ENCODE results near the gene TM4SF20. TPM values are rescaled to one million over a fixed set of nuclear protein-coding genes. Genes with fewer than 3 reads are reported as not detected.

TM4SF20 gene
- total RNA-seq, 4 donors from 2014 or later, result not detected

DNA sequence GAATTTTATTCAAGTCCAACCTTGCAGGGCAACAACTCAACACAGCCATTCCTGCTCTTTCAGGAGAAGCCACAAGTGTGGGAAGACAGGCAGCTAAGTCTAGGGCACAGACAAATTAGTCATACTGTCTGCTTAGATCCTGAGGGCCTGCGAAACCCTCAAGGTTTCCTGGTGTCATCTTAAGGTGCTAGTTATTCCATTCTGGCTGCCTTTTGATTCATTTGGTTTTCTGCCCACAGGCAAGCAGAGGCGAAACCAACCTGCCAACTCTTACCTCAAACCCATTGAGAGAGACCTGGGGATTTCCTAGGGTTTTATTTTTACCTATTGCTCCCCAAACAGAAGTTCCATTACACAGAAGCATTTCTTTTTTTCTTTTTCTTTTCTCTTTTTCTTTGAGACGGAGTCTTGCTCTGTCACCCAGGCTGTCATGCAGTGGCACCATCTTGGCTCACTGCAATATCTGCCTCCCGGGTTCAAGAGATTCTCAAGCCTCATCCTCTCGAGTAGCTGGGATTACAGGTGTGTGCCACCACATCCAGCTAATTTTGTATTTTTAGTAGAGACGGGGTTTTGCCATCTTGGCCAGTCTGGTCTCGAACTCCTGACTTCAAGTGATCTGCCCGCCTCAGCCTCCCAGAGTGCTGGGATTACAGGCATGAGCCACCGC lies 32.3 kb upstream of the TM4SF20 start:
- intact Hi-C loops (cut with DNase I; ENCODE audit: low total_unique reads), result no loop called here
- no peak overlapping the region for H3K4me3 ChIP-seq (ENCODE audit: low read depth, poor library complexity, severe bottlenecking)
- DNase-seq (ENCODE audit: low spot score in 2 of 2), result no peak
- no peak for TF ChIP-seq POLR2A (IDR thresholded peaks at IDR 0.05)
- TF ChIP-seq, protein P1, sequence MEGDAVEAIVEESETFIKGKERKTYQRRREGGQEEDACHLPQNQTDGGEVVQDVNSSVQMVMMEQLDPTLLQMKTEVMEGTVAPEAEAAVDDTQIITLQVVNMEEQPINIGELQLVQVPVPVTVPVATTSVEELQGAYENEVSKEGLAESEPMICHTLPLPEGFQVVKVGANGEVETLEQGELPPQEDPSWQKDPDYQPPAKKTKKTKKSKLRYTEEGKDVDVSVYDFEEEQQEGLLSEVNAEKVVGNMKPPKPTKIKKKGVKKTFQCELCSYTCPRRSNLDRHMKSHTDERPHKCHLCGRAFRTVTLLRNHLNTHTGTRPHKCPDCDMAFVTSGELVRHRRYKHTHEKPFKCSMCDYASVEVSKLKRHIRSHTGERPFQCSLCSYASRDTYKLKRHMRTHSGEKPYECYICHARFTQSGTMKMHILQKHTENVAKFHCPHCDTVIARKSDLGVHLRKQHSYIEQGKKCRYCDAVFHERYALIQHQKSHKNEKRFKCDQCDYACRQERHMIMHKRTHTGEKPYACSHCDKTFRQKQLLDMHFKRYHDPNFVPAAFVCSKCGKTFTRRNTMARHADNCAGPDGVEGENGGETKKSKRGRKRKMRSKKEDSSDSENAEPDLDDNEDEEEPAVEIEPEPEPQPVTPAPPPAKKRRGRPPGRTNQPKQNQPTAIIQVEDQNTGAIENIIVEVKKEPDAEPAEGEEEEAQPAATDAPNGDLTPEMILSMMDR (IDR thresholded peaks at IDR 0.05), result no peak
- WGBS, 2 donors, result 69 to 70% methylated on average over 9 of the region's 9 CpGs

DNA sequence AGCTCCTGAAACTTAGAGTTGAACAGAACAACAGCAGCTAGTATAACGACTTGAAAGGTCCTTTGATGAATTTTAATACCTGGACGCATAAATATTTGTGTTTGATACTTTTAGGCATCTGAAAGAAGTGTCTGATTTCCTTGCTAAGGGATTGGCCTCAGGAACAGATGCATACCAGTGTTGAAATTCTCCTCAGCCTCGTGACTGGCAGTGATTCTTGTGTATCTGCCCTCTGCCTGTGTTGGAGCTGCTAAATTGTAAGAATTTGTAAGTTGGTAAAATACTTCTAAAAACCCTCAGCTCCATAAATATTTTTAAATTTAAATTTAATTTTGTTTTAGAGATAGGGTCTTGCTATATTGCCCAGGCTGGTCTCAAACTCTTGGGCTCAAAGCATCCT lies 31.1 kb upstream of the TM4SF20 start:
- H3K4me3 ChIP-seq (ENCODE audit: low read depth, poor library complexity, severe bottlenecking), result no peak overlapping the region
- WGBS, 2 donors, result 67 to 77% methylated on average over 3 of the region's 3 CpGs
- intact Hi-C loops (cut with DNase I; ENCODE audit: low total_unique reads), result no loop called here

DNA sequence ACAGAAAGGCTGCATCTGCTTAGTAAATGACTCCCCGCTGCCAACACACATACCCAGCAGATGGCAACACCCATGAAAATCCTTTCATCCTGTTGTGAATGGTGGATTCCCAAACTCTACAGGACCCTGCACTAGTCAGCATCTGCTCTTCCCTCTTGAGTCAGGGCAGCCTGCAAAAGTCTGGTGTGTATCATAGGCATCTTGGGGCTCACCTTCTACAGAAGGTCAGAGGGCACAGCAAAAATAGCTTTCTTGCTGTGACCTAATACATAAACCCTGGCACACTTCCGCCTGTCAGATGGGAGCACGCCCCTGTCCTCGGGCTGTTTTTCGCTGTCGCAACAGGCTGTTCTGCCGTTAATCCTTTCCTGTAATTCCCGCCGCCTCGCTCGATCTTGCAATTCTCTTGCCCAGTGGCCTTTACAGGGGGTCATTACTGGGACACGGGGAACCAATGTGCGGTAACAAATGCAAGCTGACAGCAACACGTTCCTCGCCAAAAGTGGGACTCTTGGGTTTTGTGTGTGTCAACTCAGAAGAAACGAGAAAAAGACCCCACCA lies 28.6 kb upstream of the TM4SF20 start:
- TF ChIP-seq POLR2A (IDR thresholded peaks at IDR 0.05), result no peak
- TF ChIP-seq, protein P1 (IDR thresholded peaks at IDR 0.05), result no peak
- intact Hi-C loops (cut with DNase I; ENCODE audit: low total_unique reads), result loop anchor here (10.0 kb wide), 1 partner anchor 357 kb away; no protein-coding TSS in a partner anchor
- 38 to 49% methylated on average over 16 of the region's 16 CpGs for WGBS, 2 donors
- no peak overlapping the region for H3K4me3 ChIP-seq (ENCODE audit: low read depth, poor library complexity, severe bottlenecking)
- peak; percentile 82 to 95 for DNase-seq (ENCODE audit: low spot score in 2 of 2)

More for the DNA sequence above, 31.1 kb upstream of the TM4SF20 start:
- DNase-seq (ENCODE audit: low spot score in 2 of 2), result no peak
- TF ChIP-seq, protein P1 (IDR thresholded peaks at IDR 0.05), result no peak
- TF ChIP-seq POLR2A (IDR thresholded peaks at IDR 0.05), result no peak

DNA sequence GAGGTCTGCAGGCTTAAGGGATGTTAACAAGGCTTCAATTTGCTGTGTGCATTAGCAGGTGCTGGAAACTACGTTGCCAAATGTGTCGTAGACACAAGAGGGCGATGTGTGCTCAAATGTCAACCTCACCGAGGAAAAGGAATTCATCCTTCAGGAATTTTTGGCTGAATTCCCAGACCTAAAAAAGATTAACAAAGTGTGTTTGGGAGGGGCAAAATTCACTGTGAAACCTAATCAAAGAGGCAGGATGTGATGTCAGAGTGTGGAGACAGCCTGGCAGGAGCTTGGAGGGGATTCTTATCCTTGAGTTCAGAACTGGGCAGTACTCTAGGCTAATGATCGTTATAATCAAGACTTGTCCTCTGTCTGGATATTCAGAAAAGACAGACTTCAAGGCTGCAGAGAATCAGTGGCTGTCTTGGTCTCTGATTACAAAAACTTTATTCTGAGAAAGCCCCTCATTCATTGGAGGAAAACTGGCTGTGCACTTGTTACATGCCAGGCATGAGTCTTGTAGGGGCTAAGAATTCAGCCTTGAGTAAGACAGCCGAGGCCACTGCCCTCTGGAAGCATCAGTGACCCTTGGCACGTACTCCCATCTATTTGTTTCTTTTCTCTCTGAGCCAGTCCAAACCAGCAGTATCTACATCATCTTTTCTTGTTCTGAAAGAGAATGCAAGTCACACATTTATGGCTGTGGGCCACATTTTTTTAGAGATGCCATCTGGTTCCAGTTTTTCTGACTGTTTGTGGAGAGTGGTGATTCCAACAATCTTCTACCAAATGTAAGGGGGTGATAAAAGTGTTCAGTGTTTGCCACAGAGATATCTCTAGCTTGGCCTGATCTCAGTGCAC lies 27.3 kb upstream of the TM4SF20 start:
- WGBS, 2 donors, result 5% methylated on average over 7 of the region's 7 CpGs
- no peak overlapping the region for H3K4me3 ChIP-seq (ENCODE audit: low read depth, poor library complexity, severe bottlenecking)
- intact Hi-C loops (cut with DNase I; ENCODE audit: low total_unique reads), result loop anchor here (10.0 kb wide), 1 partner anchor 358 kb away; no protein-coding TSS in a partner anchor
- peak; percentile 52 to 84 for DNase-seq (ENCODE audit: low spot score in 2 of 2)
- TF ChIP-seq POLR2A (IDR thresholded peaks at IDR 0.05), result no peak
- TF ChIP-seq, protein P1 (IDR thresholded peaks at IDR 0.05), result no peak

DNA sequence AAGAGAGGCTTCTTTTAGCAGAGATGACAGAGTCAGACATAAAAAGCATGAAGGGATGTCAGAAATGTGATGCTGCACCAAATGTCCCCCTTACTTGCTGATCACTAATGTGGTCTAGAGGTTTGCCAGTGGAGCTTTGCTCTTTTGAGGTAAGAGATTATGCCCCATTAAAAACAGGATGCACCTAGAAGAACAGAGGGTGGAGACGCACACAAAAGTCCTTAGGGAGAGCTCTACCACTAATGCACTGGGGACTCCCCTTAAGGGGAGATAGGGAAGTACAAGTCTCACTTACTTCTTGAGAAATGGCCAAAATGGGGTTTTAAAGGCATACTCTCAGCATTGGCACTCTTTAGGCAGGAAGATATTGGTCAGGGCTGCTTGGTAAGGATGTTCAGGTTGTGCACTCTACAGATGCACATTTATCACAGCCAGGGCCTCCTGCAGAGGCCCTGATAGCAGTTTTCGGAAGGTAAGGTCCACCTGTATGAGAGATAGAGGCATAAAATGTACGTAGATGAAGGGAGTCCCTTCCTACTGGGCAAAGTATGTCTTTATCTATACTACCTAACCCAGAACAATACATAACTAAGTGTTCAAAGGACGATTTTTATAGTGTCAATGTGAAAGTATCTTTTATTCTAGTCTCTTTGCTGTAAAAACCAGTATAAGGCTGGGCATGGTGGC lies 25.6 kb upstream of the TM4SF20 start:
- H3K4me3 ChIP-seq (ENCODE audit: low read depth, poor library complexity, severe bottlenecking), result no peak overlapping the region
- intact Hi-C loops (cut with DNase I; ENCODE audit: low total_unique reads), result loop anchor here (10.0 kb wide), 1 partner anchor 360 kb away; no protein-coding TSS in a partner anchor
- DNase-seq (ENCODE audit: low spot score in 2 of 2), result peak in 1 of 2 donors; percentile 5
- 83 to 85% methylated on average over 4 of the region's 4 CpGs for WGBS, 2 donors
- TF ChIP-seq, protein P1 (IDR thresholded peaks at IDR 0.05), result no peak
- TF ChIP-seq POLR2A (IDR thresholded peaks at IDR 0.05), result no peak

Measured in lower leg skin (tissue), 4 donors.